Frontal cortex (tissue), 4 donors: ENCODE measurements around the gene STXBP1. TPM values are rescaled to one million over a fixed set of nuclear protein-coding genes. Genes with fewer than 3 reads are reported as not detected.

Experiments used
- DNase-seq, 2 donors: peaks; one replicate each; pipeline ENCODE4 v3.0.0; 2012; ENCODE audit warnings: low spot score in 2 of 2
- FAIRE-seq: peaks from 2 replicates; lab custom pipeline; 2012; peaks lifted over from hg19 to GRCh38; lab: Jason Lieb, UNC
- total RNA-seq: library from RNA; depleted of rRNA; stranded (reverse); fragments of >200 nt; gene quantifications from one replicate; pipeline ENCODE4 v1.2.3, GENCODE V29; 2014
- donor health status: control.
- donor health status: control.
- donor health status: control.

The STXBP1 gene
- total RNA-seq, 1 donor from 2014 or later: 63.2 TPM

DNA sequence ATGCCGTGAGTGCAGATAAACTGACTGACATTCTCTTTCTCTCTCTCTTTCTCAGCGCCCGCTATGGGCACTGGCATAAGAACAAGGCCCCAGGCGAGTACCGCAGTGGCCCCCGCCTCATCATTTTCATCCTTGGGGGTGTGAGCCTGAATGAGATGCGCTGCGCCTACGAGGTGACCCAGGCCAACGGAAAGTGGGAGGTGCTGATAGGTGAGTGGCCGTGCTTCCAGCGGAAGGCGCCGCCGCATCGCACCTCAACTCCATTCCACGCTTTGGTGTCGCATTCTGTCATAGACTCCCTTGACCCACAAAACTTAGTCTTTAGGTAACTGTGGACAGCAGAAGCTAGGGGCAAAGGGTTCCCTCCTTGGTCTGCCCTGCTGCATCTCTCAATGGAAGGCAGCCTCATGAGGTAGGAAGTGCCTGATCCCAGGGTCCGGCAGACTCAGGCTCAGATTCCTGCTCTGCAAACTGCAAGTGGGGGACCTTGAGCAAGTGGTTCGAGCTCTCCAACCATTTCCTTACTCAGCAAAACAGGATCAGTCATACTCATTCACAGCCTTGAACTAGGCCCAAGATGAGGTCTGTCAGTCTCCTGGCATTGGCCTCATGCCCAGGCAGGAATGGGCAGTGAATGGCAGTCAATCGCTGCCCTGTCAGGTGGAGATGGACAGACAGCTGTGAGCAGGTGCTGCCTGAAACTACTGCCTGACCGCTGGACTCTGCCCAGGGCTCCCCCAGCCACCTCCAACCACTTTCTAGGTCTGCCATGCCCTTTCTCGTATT, 70.5 kb downstream of the STXBP1 start:
- no peak for FAIRE-seq
- no peak for DNase-seq

DNA sequence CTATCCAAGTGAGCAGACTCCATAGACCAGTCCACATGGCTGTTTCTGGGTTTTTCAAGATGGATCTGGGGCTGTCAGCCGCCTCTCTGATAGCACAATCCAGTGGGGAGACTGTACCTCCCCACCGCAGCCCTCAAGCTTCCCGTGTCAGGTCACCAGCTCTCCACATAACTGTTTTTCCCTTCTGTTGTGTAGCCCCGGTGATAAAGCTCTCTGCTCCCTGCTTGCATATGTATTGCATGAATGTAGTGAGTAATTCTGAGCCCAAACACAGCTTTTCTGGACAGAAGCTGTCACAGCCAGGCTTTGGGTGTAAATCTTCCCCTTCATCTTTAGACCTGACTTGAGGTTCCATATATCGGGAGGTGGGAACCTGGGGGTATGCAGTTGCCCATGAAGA, 71.6 kb downstream of the STXBP1 start:
- FAIRE-seq (no peak), DNase-seq (no peak)

- FAIRE-seq (no peak), DNase-seq (no peak)
These were observed 72.5 kb downstream of the STXBP1 start for GRCh38 chr9:127684576-127684975.

DNA sequence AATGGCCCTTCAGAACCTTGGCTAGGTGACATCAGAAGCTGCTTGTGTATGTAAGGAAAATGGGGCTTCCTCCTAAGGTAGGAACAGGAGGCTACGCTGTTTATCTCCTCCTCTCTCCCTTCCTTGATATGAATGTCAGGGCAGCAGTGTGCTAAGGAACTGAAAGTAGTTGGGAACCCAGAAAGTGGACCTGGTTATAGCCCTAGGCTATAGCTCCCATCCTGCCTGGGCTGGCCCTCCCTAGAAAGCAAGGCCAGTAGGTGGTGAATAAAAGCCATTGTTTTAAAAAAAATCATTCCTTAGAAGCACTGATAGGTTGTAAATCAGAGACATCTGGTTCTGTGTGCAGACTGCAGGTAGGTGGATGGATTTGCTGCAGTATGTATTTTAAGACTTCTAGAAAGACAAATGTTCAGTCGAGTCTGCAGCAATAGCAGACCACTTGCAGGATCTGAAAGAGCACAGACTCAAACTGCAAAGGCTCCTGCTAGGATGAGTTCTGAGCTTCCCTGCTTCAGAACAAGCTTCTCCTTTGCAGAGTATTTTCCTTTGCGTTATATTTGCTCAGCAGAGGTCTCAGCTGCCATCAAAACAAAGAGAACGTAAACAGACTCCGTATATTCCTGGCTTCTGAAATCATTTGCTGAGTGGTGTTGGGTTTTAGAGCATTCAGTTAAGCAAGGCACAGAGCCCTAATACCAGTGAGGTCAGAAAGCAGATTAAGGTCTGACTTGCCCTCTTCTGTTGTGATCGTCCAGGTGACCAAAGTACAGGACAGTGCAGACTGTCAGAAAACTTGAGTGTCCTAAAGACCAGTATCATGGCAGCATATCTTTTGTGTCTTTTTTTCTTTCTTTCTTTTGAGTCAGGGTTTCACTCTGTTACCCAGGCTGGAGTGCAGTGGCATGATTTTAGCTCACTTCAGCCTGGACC, 74.7 kb downstream of the STXBP1 start:
- DNase-seq: no peak
- FAIRE-seq: no peak

- no peak for FAIRE-seq
These were observed 77.4 kb downstream of the STXBP1 start for GRCh38 chr9:127689329-127690000.

DNA sequence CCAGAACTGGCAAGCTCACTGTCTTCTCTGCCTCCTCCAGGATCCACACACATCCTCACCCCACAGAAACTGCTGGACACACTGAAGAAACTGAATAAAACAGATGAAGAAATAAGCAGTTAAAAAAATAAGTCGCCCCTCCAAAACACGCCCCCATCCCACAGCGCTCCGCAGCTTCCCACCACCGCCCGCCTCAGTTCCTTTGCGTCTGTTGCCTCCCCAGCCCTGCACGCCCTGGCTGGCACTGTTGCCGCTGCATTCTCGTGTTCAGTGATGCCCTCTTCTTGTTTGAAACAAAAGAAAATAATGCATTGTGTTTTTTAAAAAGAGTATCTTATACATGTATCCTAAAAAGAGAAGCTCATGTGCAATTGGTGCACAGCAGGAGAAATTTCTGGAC, 78.7 kb downstream of the STXBP1 start:
- DNase-seq: no peak
- FAIRE-seq: no peak

More at GRCh38 chr9:127689329-127690000, 77.4 kb downstream of the STXBP1 start:
- no peak for DNase-seq

GRCh38 chr9:127692071-127692470, 80.0 kb downstream of the STXBP1 start:
- FAIRE-seq (no peak), DNase-seq (no peak)

- DNase-seq (no peak), FAIRE-seq (no peak)
These were observed 81.1 kb downstream of the STXBP1 start for GRCh38 chr9:127693143-127693542.

DNA sequence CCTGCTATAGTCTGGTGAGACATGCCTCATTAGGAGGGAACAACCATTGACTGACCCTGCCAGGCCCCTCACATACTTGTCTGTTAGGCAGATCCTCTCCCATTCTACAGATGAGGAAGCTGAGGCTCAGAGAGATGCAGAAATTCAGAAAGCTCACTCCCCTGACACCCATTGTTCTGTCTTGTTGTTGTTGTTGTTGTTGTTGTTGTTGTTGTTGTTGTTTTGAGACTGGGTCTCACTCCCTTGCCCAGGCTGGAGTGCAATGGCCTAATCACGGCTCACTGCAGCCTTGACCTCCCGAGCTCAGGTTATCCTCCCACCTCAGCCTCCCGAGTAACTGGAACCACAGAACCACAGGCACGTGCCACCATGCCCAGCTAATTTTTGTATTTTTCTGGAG, 81.6 kb downstream of the STXBP1 start:
- FAIRE-seq (no peak), DNase-seq (no peak)

- FAIRE-seq (no peak), DNase-seq (no peak)
These were observed 83.0 kb downstream of the STXBP1 start for GRCh38 chr9:127694890-127695720.

GRCh38 chr9:127697575-127697974, 85.5 kb downstream of the STXBP1 start:
- FAIRE-seq: no peak
- DNase-seq: no peak

DNA sequence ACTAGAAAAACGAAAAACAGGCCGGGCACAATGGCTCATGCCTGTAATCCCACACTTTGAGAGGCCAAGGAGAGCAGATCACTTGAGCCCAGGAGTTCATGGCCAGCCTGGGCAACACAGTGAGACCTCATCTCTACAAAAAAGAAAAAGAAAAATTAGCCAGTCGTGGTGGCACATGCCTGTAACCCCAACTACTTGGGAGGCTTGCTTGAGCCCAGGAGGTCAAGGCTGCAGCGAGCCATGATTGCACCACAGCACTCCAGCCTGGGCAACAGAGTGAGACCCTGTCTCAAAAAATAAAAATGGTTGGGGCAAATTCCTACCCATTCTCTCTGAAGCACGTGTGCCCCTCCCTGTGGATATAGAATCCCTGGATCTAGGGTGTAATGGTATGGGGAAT, 86.3 kb downstream of the STXBP1 start:
- FAIRE-seq (no peak), DNase-seq (no peak)

- FAIRE-seq (peak; percentile 40), DNase-seq (peak; percentile 81 to 92)
These were observed 87.1 kb downstream of the STXBP1 start for GRCh38 chr9:127698985-127699670.

DNA sequence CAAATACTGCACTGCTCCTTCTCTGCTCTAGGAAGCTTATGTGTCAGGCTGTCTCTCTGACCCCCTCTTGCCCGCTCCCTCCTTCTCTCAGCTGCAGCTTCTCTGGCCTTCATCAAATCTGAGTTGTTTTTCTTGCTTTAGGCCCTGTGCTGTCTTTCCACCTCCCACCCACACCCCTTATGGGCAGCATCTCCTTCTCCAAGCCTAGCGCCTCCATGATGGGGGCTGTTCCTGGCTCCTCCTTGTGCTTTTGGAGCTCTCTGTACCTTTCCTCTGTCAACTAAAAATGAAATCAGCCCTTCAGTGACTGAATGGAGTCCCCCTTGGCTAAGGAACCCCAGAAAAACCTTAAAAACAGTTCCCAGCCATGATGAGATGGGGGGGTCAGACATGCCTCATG, 88.1 kb downstream of the STXBP1 start:
- FAIRE-seq: no peak

DNA sequence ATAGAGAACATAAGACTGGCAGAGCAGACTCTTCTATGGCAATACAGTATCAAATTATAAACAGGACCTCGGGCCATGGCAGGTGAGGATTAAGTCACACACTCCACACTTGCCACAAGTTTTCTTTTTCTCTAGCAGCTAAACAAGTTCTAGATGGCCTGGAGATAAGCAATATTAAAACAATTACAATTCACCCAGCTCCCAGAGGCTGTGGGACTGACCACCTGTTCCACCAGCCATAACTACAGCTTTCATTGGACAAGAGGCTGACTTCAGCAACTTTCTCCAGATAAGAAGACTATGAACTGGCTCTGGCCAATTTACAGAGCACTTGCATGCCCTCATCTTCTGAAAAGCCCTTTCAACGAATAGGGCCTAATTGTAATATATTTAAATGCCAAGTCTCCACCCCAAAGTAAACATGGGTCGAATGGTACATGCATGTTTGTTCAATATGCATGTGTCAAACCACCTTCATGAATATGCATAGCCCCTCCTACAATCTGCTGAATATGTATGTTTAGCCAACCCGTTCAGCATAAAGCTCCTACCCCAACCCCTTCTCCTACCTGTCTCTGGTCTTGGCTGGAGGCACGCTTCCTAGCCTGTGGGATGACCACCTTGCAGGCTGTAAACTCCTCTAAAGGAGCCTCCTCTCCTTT, 88.6 kb downstream of the STXBP1 start:
- FAIRE-seq (no peak), DNase-seq (no peak)

More for the DNA sequence above, 88.1 kb downstream of the STXBP1 start:
- DNase-seq: no peak

GRCh38 chr9:127703289-127703946, 91.3 kb downstream of the STXBP1 start:
- FAIRE-seq: no peak
- DNase-seq: no peak

GRCh38 chr9:127705577-127706379, 93.7 kb downstream of the STXBP1 start:
- DNase-seq (no peak), FAIRE-seq (no peak)
